Right atrium auricular region (tissue), 2 donors: ENCODE data around the gene CIC. TPM values are rescaled to one million over a fixed set of nuclear protein-coding genes. Genes with fewer than 3 reads are reported as not detected.

Source experiments
- DNase-seq: peaks from one replicate; pipeline ENCODE4 v3.0.0-alpha.2; 2019; ENCODE audit warnings: low spot score
- H3K27ac ChIP-seq, 2 donors: fragments of 200-600 bp; sonication (generic); 1 replicate in 1 of 2; 2 replicates in 1 of 2; pipeline ENCODE4 v1.5.1; 2016 to 2019
- H3K27me3 ChIP-seq, 2 donors: fragments of 200-600 bp; sonication (generic); one replicate each; pipeline versions ENCODE4 v1.5.1 to v1.6.0; 2017 to 2019
- H3K36me3 ChIP-seq: fragments of 200-600 bp; sonication (generic); one replicate; pipeline ENCODE4 v1.5.1; 2016
- H3K4me1 ChIP-seq, 2 donors: fragments of 200-600 bp; sonication (generic); one replicate each; pipeline versions ENCODE4 v1.5.1 to v1.6.0; 2017 to 2019
- H3K4me3 ChIP-seq, 2 donors: fragments of 200-600 bp; sonication (generic); 1 replicate in 1 of 2; 2 replicates in 1 of 2; pipeline ENCODE4 v1.5.1; 2017 to 2019; ENCODE audit warnings: mild to moderate bottlenecking in 1 of 2, moderate library complexity in 1 of 2
- H3K9me3 ChIP-seq, 2 donors: fragments of 200-600 bp; sonication (generic); one replicate each; pipeline ENCODE4 v1.5.1; 2019
- total RNA-seq, 2 donors: library from RNA; depleted of rRNA; stranded (reverse); fragments of >200 nt; gene quantifications; one replicate each; pipeline ENCODE4 v1.1.0, GENCODE V29; 2016
- TF ChIP-seq, protein P1 (sequence below), 2 donors: fragments of 200-600 bp; sonication (generic); IDR thresholded peaks; one replicate each; pipeline ENCODE4 v1.5.1; 2019; ENCODE audit warnings: antibody characterized with exemption in 2 of 2

The CIC gene
- total RNA-seq, 2 donors from 2014 or later: 27.4 to 53.5 TPM

- H3K4me3 ChIP-seq: no peak overlapping the region
- TF ChIP-seq, protein P1, sequence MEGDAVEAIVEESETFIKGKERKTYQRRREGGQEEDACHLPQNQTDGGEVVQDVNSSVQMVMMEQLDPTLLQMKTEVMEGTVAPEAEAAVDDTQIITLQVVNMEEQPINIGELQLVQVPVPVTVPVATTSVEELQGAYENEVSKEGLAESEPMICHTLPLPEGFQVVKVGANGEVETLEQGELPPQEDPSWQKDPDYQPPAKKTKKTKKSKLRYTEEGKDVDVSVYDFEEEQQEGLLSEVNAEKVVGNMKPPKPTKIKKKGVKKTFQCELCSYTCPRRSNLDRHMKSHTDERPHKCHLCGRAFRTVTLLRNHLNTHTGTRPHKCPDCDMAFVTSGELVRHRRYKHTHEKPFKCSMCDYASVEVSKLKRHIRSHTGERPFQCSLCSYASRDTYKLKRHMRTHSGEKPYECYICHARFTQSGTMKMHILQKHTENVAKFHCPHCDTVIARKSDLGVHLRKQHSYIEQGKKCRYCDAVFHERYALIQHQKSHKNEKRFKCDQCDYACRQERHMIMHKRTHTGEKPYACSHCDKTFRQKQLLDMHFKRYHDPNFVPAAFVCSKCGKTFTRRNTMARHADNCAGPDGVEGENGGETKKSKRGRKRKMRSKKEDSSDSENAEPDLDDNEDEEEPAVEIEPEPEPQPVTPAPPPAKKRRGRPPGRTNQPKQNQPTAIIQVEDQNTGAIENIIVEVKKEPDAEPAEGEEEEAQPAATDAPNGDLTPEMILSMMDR (IDR thresholded peaks at IDR 0.05): no peak
- no peak for DNase-seq
- H3K36me3 ChIP-seq: peaks cover 67% of the 10 kb centered on the region
- H3K9me3 ChIP-seq: no peaks in the 10 kb centered on the region
- no peaks in the 10 kb centered on the region for H3K4me1 ChIP-seq
- no peak overlapping the region for H3K27ac ChIP-seq
- H3K27me3 ChIP-seq: no peaks in the 10 kb centered on the region
Measured at GRCh38 chr19:42293540-42293939, 24.5 kb downstream of the CIC start.

DNA sequence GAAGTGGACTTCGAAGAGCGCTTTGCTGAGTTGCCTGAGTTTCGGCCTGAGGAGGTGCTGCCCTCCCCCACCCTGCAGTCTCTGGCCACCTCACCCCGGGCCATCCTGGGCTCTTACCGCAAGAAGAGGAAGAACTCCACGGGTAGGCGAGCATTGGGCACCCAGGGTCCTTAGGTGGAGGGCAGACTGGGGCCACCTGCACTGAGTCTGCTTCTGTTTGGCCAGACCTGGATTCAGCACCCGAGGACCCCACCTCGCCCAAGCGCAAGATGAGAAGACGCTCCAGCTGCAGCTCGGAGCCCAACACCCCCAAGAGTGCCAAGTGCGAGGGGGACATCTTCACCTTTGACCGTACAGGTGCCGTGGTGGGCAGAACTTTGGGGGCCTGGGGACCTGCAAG, 24.9 kb downstream of the CIC start:
- no peaks in the 10 kb centered on the region for H3K4me1 ChIP-seq
- peaks cover 62% of the 10 kb centered on the region for H3K36me3 ChIP-seq
- no peaks in the 10 kb centered on the region for H3K9me3 ChIP-seq
- no peak for DNase-seq
- no peak overlapping the region for H3K27ac ChIP-seq
- H3K27me3 ChIP-seq: no peaks in the 10 kb centered on the region
- TF ChIP-seq, protein P1 (IDR thresholded peaks at IDR 0.05): no peak
- H3K4me3 ChIP-seq: no peak overlapping the region

DNA sequence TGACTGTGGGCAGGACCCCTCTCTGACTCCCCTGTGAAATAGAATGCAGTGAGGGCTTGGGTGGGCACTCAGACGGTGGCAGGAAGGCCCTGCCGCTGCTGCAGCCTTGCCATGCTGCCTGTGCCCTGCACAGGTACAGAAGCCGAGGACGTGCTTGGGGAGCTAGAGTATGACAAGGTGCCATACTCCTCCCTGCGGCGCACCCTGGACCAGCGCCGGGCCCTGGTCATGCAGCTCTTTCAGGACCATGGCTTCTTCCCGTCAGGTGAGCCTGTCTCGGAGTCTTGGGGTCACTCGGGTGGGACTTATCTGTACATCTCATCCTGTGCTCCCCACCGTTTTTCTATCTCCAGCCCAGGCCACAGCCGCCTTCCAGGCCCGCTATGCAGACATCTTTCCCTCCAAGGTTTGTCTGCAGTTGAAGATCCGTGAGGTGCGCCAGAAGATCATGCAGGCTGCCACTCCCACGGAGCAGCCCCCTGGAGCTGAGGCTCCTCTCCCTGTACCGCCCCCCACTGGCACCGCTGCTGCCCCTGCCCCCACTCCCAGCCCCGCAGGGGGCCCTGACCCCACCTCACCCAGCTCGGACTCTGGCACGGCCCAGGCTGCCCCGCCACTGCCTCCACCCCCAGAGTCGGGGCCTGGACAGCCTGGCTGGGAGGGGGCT, 25.6 kb downstream of the CIC start:
- TF ChIP-seq, protein P1 (IDR thresholded peaks at IDR 0.05): no peak
- Histone ChIP-seq H3K9me3 (no peaks in the 10 kb centered on the region), H3K27ac (no peak overlapping the region), H3K27me3 (no peaks in the 10 kb centered on the region), H3K36me3 (peaks cover 56% of the 10 kb centered on the region), H3K4me1 (no peaks in the 10 kb centered on the region), H3K4me3 (no peak overlapping the region)
- no peak for DNase-seq

DNA sequence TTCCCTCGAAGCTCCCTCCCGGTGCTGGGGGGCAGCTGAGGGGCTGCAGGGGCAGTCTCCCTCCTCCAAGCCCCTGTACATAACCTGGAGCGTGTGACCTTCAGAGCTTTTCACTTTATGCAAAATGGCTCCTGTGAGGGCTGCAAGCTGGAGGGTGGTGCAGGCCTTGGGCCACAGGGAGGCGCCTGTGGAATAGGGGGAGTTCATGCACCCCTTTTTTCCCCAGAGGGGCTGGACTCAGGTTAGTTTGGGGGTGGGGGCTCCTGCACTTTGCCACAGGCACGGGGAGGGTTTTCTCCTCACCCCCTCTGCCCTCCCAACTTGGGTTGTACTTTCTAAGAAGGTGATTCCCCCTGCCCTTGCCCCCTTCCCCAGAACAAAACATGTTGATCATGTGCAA, 26.3 kb downstream of the CIC start:
- Histone ChIP-seq H3K4me1 (no peaks in the 10 kb centered on the region), H3K9me3 (no peaks in the 10 kb centered on the region), H3K4me3 (no peak overlapping the region), H3K27me3 (no peaks in the 10 kb centered on the region), H3K36me3 (peaks cover 49% of the 10 kb centered on the region), H3K27ac (no peak overlapping the region)
- no peak for DNase-seq
- TF ChIP-seq, protein P1 (IDR thresholded peaks at IDR 0.05): no peak

GRCh38 chr19:42295831-42296525, 26.9 kb downstream of the CIC start:
- no peak overlapping the region for H3K4me3 ChIP-seq
- H3K4me1 ChIP-seq: no peaks in the 10 kb centered on the region
- DNase-seq: peak; percentile 90
- TF ChIP-seq, protein P1 (IDR thresholded peaks at IDR 0.05): peak; percentile 97 to 98
- no peak overlapping the region for H3K27ac ChIP-seq
- H3K36me3 ChIP-seq: peaks cover 42% of the 10 kb centered on the region
- H3K9me3 ChIP-seq: no peaks in the 10 kb centered on the region
- H3K27me3 ChIP-seq: no peaks in the 10 kb centered on the region
